A549 (cell line): Measurements from ENCODE around the gene UNC5B. TPM values are rescaled to one million over a fixed set of nuclear protein-coding genes. Genes with fewer than 3 reads are reported as not detected.

Experiments used
- ATAC-seq, 2 experiments: fragments of 200-7000 bp in 1 of 2; fragments of >200 bp in 1 of 2; cut with Nextera tagmentation in 1 of 2; cut with Tn5 transposase in 1 of 2; 3 replicates each; pipeline versions ENCODE4 v1.8.0 to v1.9.1; 2018 to 2020; ENCODE audit warnings: mild to moderate bottlenecking in 1 of 2, moderate library complexity in 1 of 2
- CTCF ChIA-PET: fragments of 300-600 bp; sonication (Branson Sonifier 250); formaldehyde crosslinking; extraction: SDS; loops from one replicate; lab custom pipeline; 2021; ENCODE audit warnings: antibody characterized with exemption, inconsistent platforms; lab: Yijun Ruan, JAX
- POLR2A ChIA-PET: fragments of 350-600 bp; formaldehyde crosslinking; extraction: SDS; loops from one replicate; lab custom pipeline; 2021; ENCODE audit warnings: antibody characterized with exemption, inconsistent platforms; lab: Yijun Ruan, JAX
- DNase-seq, 2 experiments: peaks; one replicate each; pipeline versions ENCODE4 v3.0.0 to v3.0.0-alpha.2; 2011 to 2016; ENCODE audit warnings: low read depth in 1 of 2, low spot score in 1 of 2
- FAIRE-seq: peaks from 2 replicates; lab custom pipeline; 2011; peaks lifted over from hg19 to GRCh38; lab: Jason Lieb, UNC
- H3K27ac ChIP-seq, 2 experiments: fragments of >200 bp; sonication (Bioruptor Twin); formaldehyde crosslinking; 3 replicates each; pipeline ENCODE4 v1.5.1; 2016 to 2017
- H3K4me1 ChIP-seq: fragments of >200 bp; sonication (Bioruptor Twin); formaldehyde crosslinking; 3 replicates; pipeline ENCODE4 v1.6.1; 2016
- H3K4me2 ChIP-seq: fragments of >200 bp; sonication (Bioruptor Twin); formaldehyde crosslinking; 3 replicates; pipeline ENCODE4 v1.6.1; 2016
- H3K4me3 ChIP-seq: fragments of >200 bp; sonication (Bioruptor Twin); formaldehyde crosslinking; 3 replicates; pipeline ENCODE4 v1.5.1; 2016
- H3K9me3 ChIP-seq: fragments of >200 bp; sonication (Bioruptor Twin); formaldehyde crosslinking; 3 replicates; pipeline ENCODE4 v1.6.1; 2016
- BCL3 ChIP-seq: fragments of >200 bp; sonication (Bioruptor Twin); formaldehyde crosslinking; IDR thresholded peaks from 3 replicates; pipeline ENCODE4 v1.6.1; 2016
- CBX8 ChIP-seq: fragments of 200-600 bp; sonication (generic); IDR thresholded peaks from 2 replicates; pipeline ENCODE4 v1.6.1; 2016
- CHD4 ChIP-seq: fragments of 200-600 bp; sonication (generic); IDR thresholded peaks from 2 replicates; pipeline ENCODE4 v1.6.1; 2016; ENCODE audit warnings: antibody characterized with exemption, mild to moderate bottlenecking, borderline replicate concordance
- E2F6 ChIP-seq: IDR thresholded peaks from 2 replicates; pipeline ENCODE4 v1.6.1; 2012; ENCODE audit warnings: low read depth, borderline replicate concordance
- EHF ChIP-seq: fragments of 250-450 bp; sonication (Bioruptor Pico); IDR thresholded peaks from 2 replicates; pipeline ENCODE4 v1.5.0; 2020; ENCODE audit warnings: mild to moderate bottlenecking
- EHMT2 ChIP-seq: fragments of 200-600 bp; sonication (generic); IDR thresholded peaks from 2 replicates; pipeline ENCODE4 v1.6.1; 2016; ENCODE audit warnings: antibody characterized with exemption, low read depth, mild to moderate bottlenecking, moderate library complexity
- ELK1 ChIP-seq: fragments of 150-350 bp; IDR thresholded peaks from 2 replicates; pipeline ENCODE4 v1.6.1; 2014; ENCODE audit warnings: low read depth, mild to moderate bottlenecking, low read length
- EP300 ChIP-seq, 2 experiments: fragments of >200 bp; sonication (Bioruptor Twin); formaldehyde crosslinking; IDR thresholded peaks; 2 replicates in 1 of 2; 3 replicates in 1 of 2; pipeline ENCODE4 v1.6.1; 2016 to 2017
- ESRRA ChIP-seq: fragments of 150-350 bp; IDR thresholded peaks from 2 replicates; pipeline ENCODE4 v1.6.1; 2014; ENCODE audit warnings: mild to moderate bottlenecking, low read length, borderline replicate concordance
- FOXS1 ChIP-seq: fragments of 250-450 bp; sonication (Bioruptor Pico); IDR thresholded peaks from 2 replicates; pipeline ENCODE4 v1.5.0; 2020; ENCODE audit warnings: mild to moderate bottlenecking, moderate library complexity
- HDAC2 ChIP-seq: fragments of 200-600 bp; sonication (generic); IDR thresholded peaks from 2 replicates; pipeline ENCODE4 v1.6.1; 2016
- HES2 ChIP-seq: fragments of >200 bp; sonication (Bioruptor Twin); formaldehyde crosslinking; IDR thresholded peaks from 2 replicates; pipeline ENCODE4 v1.6.1; 2016
- HOXA7 ChIP-seq: fragments of 250-450 bp; sonication (Bioruptor Pico); IDR thresholded peaks from 2 replicates; pipeline ENCODE4 v1.5.0; 2020; ENCODE audit warnings: mild to moderate bottlenecking, moderate library complexity
- HOXB5 ChIP-seq: fragments of 250-450 bp; sonication (Bioruptor Pico); IDR thresholded peaks from 2 replicates; pipeline ENCODE4 v1.5.0; 2020; ENCODE audit warnings: mild to moderate bottlenecking, moderate library complexity
- KDM1A ChIP-seq: fragments of 200-600 bp; sonication (generic); IDR thresholded peaks from 2 replicates; pipeline ENCODE4 v1.6.1; 2016; ENCODE audit warnings: low read depth, mild to moderate bottlenecking
- KDM5A ChIP-seq: fragments of 200-600 bp; sonication (generic); IDR thresholded peaks from 2 replicates; pipeline ENCODE4 v1.6.1; 2016; ENCODE audit warnings: antibody characterized with exemption, mild to moderate bottlenecking
- MAFK ChIP-seq: fragments of 450-650 bp; IDR thresholded peaks from 2 replicates; pipeline ENCODE4 v1.6.1; 2014; ENCODE audit not compliant: partially characterized antibody
- MAX ChIP-seq: IDR thresholded peaks from 2 replicates; pipeline ENCODE4 v1.6.1; 2012
- MAZ ChIP-seq: fragments of 150-350 bp; IDR thresholded peaks from 2 replicates; pipeline ENCODE4 v1.6.1; 2014; ENCODE audit warnings: antibody characterized with exemption, low read depth, low read length, borderline replicate concordance
- NFE2L2 ChIP-seq: fragments of 150-350 bp; conservative IDR thresholded peaks from 2 replicates; pipeline ENCODE4 v1.6.1; 2014; ENCODE audit warnings: low read length
- NPAS2 ChIP-seq: fragments of 250-450 bp; sonication (Bioruptor Pico); IDR thresholded peaks from 2 replicates; pipeline ENCODE4 v1.8.0; 2022; ENCODE audit warnings: mild to moderate bottlenecking, moderate library complexity, borderline replicate concordance
- NR3C1 ChIP-seq: fragments of >200 bp; sonication (Bioruptor Twin); formaldehyde crosslinking; IDR thresholded peaks from 3 replicates; pipeline ENCODE4 v1.6.1; 2017
- RCOR1 ChIP-seq: fragments of 150-350 bp; IDR thresholded peaks from 2 replicates; pipeline ENCODE4 v1.6.1; 2014; ENCODE audit warnings: antibody characterized with exemption, low read length, low read depth
- REST ChIP-seq: fragments of 200-600 bp; sonication (generic); IDR thresholded peaks from 2 replicates; pipeline ENCODE4 v1.6.1; 2016; ENCODE audit warnings: antibody characterized with exemption, mild to moderate bottlenecking, moderate library complexity
- RFX5 ChIP-seq: fragments of 450-650 bp; IDR thresholded peaks from 2 replicates; pipeline ENCODE4 v1.7.1; 2014; ENCODE audit warnings: antibody characterized with exemption, mild to moderate bottlenecking, moderate library complexity
- RNF2 ChIP-seq: fragments of 200-600 bp; sonication (generic); IDR thresholded peaks from 2 replicates; pipeline ENCODE4 v1.6.1; 2016; ENCODE audit warnings: low read depth, mild to moderate bottlenecking, antibody characterized with exemption, moderate library complexity, borderline replicate concordance
- TFCP2L1 ChIP-seq: fragments of 250-450 bp; sonication (Bioruptor Pico); IDR thresholded peaks from 2 replicates; pipeline ENCODE4 v1.5.0; 2021; ENCODE audit warnings: mild to moderate bottlenecking
- TP53 ChIP-seq: fragments of 250-450 bp; sonication (Bioruptor Pico); IDR thresholded peaks from 2 replicates; pipeline ENCODE4 v1.5.0; 2021; ENCODE audit warnings: mild to moderate bottlenecking, moderate library complexity
- ZSCAN20 ChIP-seq: fragments of 250-450 bp; sonication (Bioruptor Pico); IDR thresholded peaks from 2 replicates; pipeline ENCODE4 v1.8.0; 2022; ENCODE audit warnings: mild to moderate bottlenecking, moderate library complexity
- WGBS: methylation state at CpG from one replicate; pipeline ENCODE4 v1.1.6; 2017; ENCODE audit errors: missing lambda C conversion rate; 5-methylcytosine and 5-hydroxymethylcytosine counted together
- polyA plus RNA-seq, 4 experiments: library from polyadenylated mRNA; depleted of rRNA in 3 of 4; stranded (reverse); fragments of >200 nt; fragmentation: RNase III in 1 of 4; extraction: RNeasy Plus Mini Kit Qiagen cat#74134 plus additional on column Dnase treatment in 1 of 4; gene quantifications; 2 replicates in 3 of 4; 3 replicates in 1 of 4; pipeline ENCODE4 v1.2.3, GENCODE V29; 2011 to 2017

The UNC5B gene
- polyA plus RNA-seq, 2 of the 4 experiments (the other 2 are of a cell fraction): 0.14 to 1.0 TPM

GRCh38 chr10:71250842-71251241 lies 38.5 kb downstream of the UNC5B start:
- Histone ChIP-seq H3K4me1 (peaks cover 8% of the 10 kb centered on the region; the same call in 2 of the 3 replicates), H3K4me2 (no peak overlapping the region), H3K4me3 (no peak overlapping the region), H3K9me3 (no peaks in the 10 kb centered on the region), H3K27ac (no peak overlapping the region)
- DNase-seq: no peak
- no peak for TF ChIP-seq NPAS2
- TF ChIP-seq HDAC2: no peak
- no peak for TF ChIP-seq CBX8
- TF ChIP-seq NR3C1: no peak
- TF ChIP-seq ELK1: no peak
- TF ChIP-seq EHF (CRISPR knock-in tag): no peak
- TF ChIP-seq TFCP2L1 (CRISPR knock-in tag): no peak
- no peak for TF ChIP-seq RFX5
- no peak for TF ChIP-seq E2F6
- TF ChIP-seq MAZ: no peak
- TF ChIP-seq REST: no peak
- no peak for TF ChIP-seq EHMT2
- TF ChIP-seq HOXB5: no peak
- TF ChIP-seq MAX: no peak
- no peak for TF ChIP-seq NFE2L2
- no peak for TF ChIP-seq ZSCAN20 (CRISPR knock-in tag)
- no peak for TF ChIP-seq RCOR1
- no peak for TF ChIP-seq TP53 (CRISPR knock-in tag)
- TF ChIP-seq KDM5A: no peak
- TF ChIP-seq EP300 (IDR thresholded peaks at IDR 0.05): no peak
- POLR2A ChIA-PET: no interaction called here
- WGBS: 62% methylated on average over 1 of the region's 1 CpG
- CTCF ChIA-PET: interaction anchor here (1.5 to 2.2 kb wide), 2 partner anchors 19 to 348 kb away, joined by 4 to 8 read pairs; no protein-coding TSS in a partner anchor
- no peak for FAIRE-seq
- no peak for ATAC-seq

GRCh38 chr10:71251319-71251718 lies 38.9 kb downstream of the UNC5B start:
- FAIRE-seq (no peak), DNase-seq (no peak), ATAC-seq (no peak)
- Histone ChIP-seq H3K27ac (no peak overlapping the region), H3K9me3 (no peaks in the 10 kb centered on the region), H3K4me1 (peaks cover 8% of the 10 kb centered on the region; the same call in 2 of the 3 replicates), H3K4me3 (no peak overlapping the region), H3K4me2 (no peak overlapping the region)
- ChIA-PET CTCF (no interaction called here), POLR2A (no interaction called here)
- 60% methylated on average over 6 of the region's 6 CpGs for WGBS
- TF ChIP-seq HOXA7 (no peak), NPAS2 (no peak), RNF2 (no peak), HES2 (no peak), CBX8 (no peak), CHD4 (no peak), BCL3 (no peak), ELK1 (no peak), FOXS1 (no peak), KDM1A (no peak), ESRRA (no peak), MAFK (no peak)
